ENCODE results near the gene DPP4.
A peak's percentile ranks its signal among the peaks of the same experiment; 100 is the strongest.

Gene DPP4

GRCh38 chr2:162013514-162014475 is 60.2 kb downstream of the DPP4 start:
- TF ChIP-seq POU6F1 (CRISPR knock-in tag; IDR thresholded peaks at IDR 0.05; ENCODE audit: borderline replicate concordance, low read depth) (no peak), ARNTL (CRISPR knock-in tag; IDR thresholded peaks at IDR 0.05; ENCODE audit: borderline replicate concordance, low read depth) (no peak), ZNF565 (CRISPR knock-in tag; conservative IDR thresholded peaks at IDR 0.05; ENCODE audit: low read depth) (no peak), PPARA (CRISPR knock-in tag; IDR thresholded peaks at IDR 0.05; ENCODE audit: borderline replicate concordance) (no peak), ZFP30 (CRISPR knock-in tag; IDR thresholded peaks at IDR 0.05) (no peak), BACH2 (CRISPR knock-in tag; IDR thresholded peaks at IDR 0.05; ENCODE audit: borderline replicate concordance) (no peak), TCF4 (CRISPR knock-in tag; IDR thresholded peaks at IDR 0.05; ENCODE audit: borderline replicate concordance) (no peak), GLIS3 (CRISPR knock-in tag; IDR thresholded peaks at IDR 0.05) (no peak)
- no peak for ATAC-seq

- no peak for TF ChIP-seq TOX (CRISPR knock-in tag; IDR thresholded peaks at IDR 0.05; ENCODE audit: borderline replicate concordance)
- no peak for TF ChIP-seq PATZ1 (CRISPR knock-in tag; IDR thresholded peaks at IDR 0.05; ENCODE audit: borderline replicate concordance)
- TF ChIP-seq ZFP30 (CRISPR knock-in tag; IDR thresholded peaks at IDR 0.05): no peak
- no peak for TF ChIP-seq TCF4 (CRISPR knock-in tag; IDR thresholded peaks at IDR 0.05; ENCODE audit: borderline replicate concordance)
- ATAC-seq: peak; percentile 61
Observed at GRCh38 chr2:162012565-162013058, 61.4 kb downstream of the DPP4 start.

- TF ChIP-seq ZNF565 (CRISPR knock-in tag; conservative IDR thresholded peaks at IDR 0.05; ENCODE audit: low read depth): no peak
- no peak for TF ChIP-seq CSRNP3 (CRISPR knock-in tag; IDR thresholded peaks at IDR 0.05)
- no peak for TF ChIP-seq TCF4 (CRISPR knock-in tag; IDR thresholded peaks at IDR 0.05; ENCODE audit: borderline replicate concordance)
- ATAC-seq: no peak; the same call in 2 of the 3 replicates
Observed at GRCh38 chr2:162011706-162012564, 62.1 kb downstream of the DPP4 start.

- no peak for TF ChIP-seq ARNTL (CRISPR knock-in tag; IDR thresholded peaks at IDR 0.05; ENCODE audit: borderline replicate concordance, low read depth)
- TF ChIP-seq ZC3H10 (CRISPR knock-in tag; IDR thresholded peaks at IDR 0.05): no peak
- TF ChIP-seq CSRNP3 (CRISPR knock-in tag; IDR thresholded peaks at IDR 0.05): no peak
- no peak for TF ChIP-seq ZFP30 (CRISPR knock-in tag; IDR thresholded peaks at IDR 0.05)
- no peak for ATAC-seq
Observed at GRCh38 chr2:162009543-162009942, 64.5 kb downstream of the DPP4 start.

GRCh38 chr2:162007447-162008040 is 66.5 kb downstream of the DPP4 start:
- no peak for ATAC-seq
- TF ChIP-seq ZFP3 (CRISPR knock-in tag; IDR thresholded peaks at IDR 0.05) (no peak), POU6F1 (CRISPR knock-in tag; IDR thresholded peaks at IDR 0.05; ENCODE audit: borderline replicate concordance, low read depth) (no peak), CSRNP3 (CRISPR knock-in tag; IDR thresholded peaks at IDR 0.05) (no peak), TCF4 (CRISPR knock-in tag; IDR thresholded peaks at IDR 0.05; ENCODE audit: borderline replicate concordance) (no peak), ESRRG (CRISPR knock-in tag; IDR thresholded peaks at IDR 0.05) (no peak), TSHZ2 (CRISPR knock-in tag; IDR thresholded peaks at IDR 0.05) (no peak)
